IPS-NIHi7 (cell line): Measurements from ENCODE around the gene LGALS7.

Experiments used
- DNase-seq: peaks from one replicate; pipeline ENCODE4 v3.0.0; 2012; ENCODE audit warnings: mixed read lengths; ENCODE audit errors: extremely low spot score

Gene LGALS7

GRCh38 chr19:38727868-38728660 lies 45.3 kb downstream of the LGALS7 start:
- no peak for DNase-seq

GRCh38 chr19:38727306-38727867 lies 45.9 kb downstream of the LGALS7 start:
- no peak for DNase-seq

GRCh38 chr19:38726761-38727301 lies 46.5 kb downstream of the LGALS7 start:
- no peak for DNase-seq

- DNase-seq: no peak
Observed at GRCh38 chr19:38726284-38726673, 47.0 kb downstream of the LGALS7 start.

GRCh38 chr19:38725469-38726283 lies 47.6 kb downstream of the LGALS7 start:
- no peak for DNase-seq

- DNase-seq: no peak
Observed at GRCh38 chr19:38723990-38724854, 49.1 kb downstream of the LGALS7 start.

- no peak for DNase-seq
Observed at GRCh38 chr19:38723606-38723965, 49.7 kb downstream of the LGALS7 start.

GRCh38 chr19:38722947-38723605 lies 50.2 kb downstream of the LGALS7 start:
- DNase-seq: no peak

GRCh38 chr19:38721979-38722773 lies 51.1 kb downstream of the LGALS7 start:
- no peak for DNase-seq

GRCh38 chr19:38721496-38721895 lies 51.8 kb downstream of the LGALS7 start:
- no peak for DNase-seq
